GM21423 (cell line): ENCODE results near the gene COX19.
"Not testable (repeated sequence)": the region's sequence is repeated elsewhere in the genome, so short reads cannot be mapped to it uniquely, and the experiment has no call there.

Experiments used
- ATAC-seq: cut with Tn5 transposase; IDR thresholded peaks from one replicate; pipeline ENCODE4 v1.9.1; 2021; ENCODE audit warnings: mild to moderate bottlenecking, moderate library complexity; ENCODE audit not compliant: unreplicated experiment

COX19 gene

DNA sequence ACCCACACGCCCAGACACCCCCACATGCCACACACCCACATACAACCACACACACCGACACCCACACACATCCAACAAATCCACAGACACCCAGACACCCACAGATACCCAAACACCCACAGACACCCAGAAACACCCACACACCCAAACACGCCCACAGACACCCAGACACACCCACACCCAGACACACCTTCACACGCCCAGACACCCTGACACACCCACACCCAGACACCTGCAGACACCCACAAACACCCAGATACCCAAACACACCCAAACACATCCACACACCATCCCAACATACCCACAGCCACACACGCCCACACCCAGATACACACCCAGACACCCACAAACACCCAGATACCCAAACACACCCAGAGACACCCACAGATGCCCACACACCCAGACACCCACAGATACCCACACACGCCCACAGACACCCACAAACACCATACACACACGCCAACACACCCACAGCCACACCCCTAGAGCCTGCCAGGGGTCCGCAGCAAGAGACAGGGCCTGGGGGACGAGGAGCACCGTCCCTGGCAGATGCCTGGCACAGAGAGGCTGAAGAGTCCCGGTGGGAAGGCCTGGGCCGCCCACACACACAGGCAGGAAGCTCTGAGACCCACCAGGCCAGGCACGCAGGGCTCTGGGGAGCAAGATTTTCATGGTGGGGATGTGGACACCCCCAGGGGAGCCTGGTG lies 36.1 kb upstream of the COX19 start:
- no peak for ATAC-seq

DNA sequence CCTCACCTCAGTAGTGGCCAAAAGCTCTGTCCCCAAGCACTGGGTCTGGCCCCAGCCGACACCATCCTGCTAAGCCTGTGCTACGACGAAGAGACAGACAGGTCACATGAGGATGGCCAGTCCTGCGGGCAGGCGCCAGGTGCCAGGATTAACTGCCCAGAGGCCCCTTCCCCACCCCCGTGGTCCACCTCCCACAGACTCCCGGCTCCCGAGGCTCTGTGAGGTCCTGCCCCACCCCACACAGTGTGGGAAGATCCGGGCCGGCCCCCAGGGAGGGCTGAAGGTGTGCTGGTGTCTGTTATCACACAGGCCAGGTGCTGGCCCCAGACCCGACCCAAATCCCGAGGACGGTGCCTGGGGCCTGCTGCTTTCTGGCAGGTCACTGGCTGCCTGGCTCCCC lies 34.9 kb upstream of the COX19 start:
- no peak for ATAC-seq

DNA sequence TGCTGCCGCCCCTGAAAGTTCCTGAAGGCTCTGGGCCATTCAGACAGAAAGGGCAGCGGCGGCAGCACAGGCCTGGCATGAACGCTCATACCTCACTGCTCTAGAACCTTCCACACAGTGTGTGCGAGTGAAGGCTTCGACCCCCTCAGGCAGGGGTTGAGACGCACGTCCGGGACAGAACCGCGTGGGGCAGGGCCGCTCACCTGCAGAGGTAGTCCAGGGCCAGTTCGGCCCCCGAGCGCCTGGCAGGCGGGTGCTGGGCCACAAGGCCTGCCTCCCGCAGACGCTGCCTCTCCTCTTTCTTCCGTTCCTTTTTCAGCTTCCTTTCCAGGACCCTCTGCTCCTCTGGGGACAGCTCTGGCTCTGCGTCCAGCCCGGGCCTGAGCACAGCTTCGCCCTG lies 34.4 kb upstream of the COX19 start:
- no peak for ATAC-seq

DNA sequence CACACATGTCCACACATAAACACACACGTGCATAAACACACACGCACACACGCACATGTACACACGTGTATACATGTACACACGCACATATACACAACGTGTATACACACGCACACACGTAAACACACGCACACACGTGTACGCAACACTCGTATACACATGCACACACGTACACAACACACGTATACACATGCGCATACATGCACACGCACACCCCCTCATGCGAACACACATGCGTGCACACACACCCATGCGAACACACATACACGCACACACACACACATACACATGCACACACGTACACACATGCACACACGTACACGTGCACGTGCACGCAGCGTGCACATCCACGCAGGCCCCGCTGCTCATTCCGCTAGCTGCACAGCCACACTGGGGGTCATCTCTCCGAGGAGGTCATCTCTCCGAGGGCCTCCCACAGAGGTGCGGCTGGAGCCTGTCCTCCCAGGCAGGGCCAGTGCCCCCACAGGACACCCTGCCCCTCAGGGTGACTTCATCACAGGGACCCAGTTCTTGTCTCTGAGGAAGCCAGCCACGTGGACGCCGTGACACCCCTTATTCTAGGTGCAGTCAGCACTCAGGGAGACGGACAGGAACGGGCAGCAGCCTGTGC lies 33.5 kb upstream of the COX19 start:
- ATAC-seq = no peak

DNA sequence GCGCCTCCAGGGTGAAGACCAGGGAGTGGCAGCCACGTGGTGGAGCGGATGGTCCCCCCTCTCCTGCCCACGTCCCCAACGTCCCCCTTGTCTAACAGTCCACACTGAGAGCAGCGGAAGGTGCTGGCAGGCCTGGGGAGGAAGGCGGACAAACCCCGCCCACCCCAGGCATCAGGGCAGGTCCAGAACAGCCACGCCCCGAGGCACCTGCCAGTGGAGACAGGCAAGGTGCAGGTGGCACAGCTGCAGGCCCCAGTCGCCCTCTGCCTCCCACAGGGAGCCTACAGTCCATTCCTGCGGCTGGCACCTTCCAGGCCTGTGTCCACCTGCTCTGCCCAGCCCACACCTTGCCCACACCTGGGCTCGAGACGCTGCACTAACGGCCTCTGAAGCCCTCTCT lies 32.6 kb upstream of the COX19 start:
- no peak for ATAC-seq

DNA sequence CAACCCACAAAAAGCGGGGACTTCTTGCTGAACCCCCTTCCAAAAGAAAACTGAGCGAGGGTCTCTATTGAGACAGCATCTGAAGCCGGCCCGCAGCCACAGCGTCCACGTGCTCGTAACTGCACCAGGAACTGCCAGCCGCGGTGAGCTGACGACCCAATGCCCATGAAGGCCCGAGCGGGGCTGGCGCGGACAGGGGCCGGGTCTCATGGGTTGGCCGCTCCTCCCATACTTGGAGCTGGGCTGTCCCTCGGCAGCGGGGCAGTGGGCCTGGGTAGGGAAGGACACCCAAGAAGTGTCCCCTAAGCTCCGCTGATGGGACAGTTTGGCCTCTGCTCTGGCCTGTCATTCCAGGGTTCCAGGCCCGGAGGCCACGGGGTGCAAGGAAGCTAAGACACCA lies 30.0 kb upstream of the COX19 start:
- no peak for ATAC-seq

DNA sequence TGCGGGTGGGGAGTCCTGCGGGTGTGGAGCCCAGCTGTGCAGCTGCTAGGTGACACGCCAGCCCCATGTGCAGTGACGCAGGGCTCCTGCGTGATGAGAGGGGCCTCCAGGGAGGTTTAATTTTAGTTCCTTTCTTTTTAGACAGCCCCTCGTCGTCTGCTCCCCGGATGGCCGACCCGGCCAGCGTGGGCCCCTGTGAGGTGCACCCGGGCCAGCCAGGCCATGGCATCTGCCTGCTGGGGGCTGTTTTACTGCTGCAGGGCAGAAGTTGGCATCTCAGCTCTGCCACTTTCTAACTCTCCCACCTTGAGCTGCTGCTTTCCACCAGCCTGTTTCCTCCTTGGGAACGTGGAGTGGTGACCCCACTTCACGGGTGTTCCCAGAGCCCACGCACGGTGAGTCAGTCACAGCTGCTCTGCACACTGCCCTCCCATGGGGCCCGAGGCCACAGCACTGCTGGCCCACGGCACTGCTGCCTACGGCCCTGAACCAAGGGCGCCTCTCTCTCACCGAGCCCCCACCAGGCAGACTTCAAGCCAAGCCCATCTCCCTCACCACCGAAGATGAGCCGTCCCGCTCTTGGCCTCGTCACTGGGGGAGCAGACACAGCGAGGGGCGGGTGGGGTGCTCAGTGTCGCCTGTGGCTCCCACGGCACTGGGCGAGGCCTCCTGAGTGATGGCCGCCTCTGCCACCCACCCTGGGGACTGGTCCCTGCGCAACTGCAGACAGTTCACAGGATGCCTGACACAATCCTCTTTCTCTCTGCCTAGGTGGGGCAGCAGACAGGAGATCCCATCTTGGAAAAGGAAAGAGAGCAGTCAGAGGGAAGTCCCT lies 28.9 kb upstream of the COX19 start:
- ATAC-seq = no peak

DNA sequence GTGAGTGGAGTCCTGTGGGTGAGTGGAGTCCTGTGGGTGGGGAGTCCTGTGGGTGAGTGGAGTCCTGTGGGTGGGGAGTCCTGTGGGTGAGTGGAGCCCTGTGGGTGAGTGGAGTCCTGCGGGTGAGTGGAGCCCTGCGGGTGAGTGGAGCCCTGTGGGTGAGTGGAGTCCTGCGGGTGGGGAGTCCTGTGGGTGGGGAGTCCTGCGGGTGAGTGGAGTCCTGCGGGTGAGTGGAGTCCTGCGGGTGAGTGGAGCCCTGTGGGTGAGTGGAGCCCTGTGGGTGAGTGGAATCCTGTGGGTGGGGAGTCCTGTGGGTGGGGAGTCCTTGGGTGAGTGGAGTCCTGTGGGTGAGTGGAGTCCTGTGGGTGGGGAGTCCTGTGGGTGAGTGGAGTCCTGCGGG lies 27.1 kb upstream of the COX19 start:
- not testable (repeated sequence) for ATAC-seq

DNA sequence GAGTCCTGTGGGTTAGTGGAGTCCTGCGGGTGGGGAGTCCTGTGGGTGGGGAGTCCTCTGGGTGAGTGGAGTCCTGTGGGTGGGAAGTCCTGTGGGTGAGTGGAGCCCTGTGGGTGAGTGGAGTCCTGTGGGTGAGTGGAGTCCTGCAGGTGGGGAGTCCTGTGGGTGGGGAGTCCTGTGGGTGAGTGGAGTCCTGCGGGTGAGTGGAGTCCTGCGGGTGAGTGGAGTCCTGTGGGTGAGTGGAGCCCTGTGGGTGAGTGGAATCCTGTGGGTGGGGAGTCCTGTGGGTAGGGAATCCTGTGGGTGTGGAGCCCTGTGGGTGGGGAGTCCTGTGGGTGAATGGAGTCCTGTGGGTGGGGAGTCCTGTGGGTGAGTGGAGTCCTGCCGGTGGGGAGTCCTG lies 26.7 kb upstream of the COX19 start:
- ATAC-seq = not testable (repeated sequence)

DNA sequence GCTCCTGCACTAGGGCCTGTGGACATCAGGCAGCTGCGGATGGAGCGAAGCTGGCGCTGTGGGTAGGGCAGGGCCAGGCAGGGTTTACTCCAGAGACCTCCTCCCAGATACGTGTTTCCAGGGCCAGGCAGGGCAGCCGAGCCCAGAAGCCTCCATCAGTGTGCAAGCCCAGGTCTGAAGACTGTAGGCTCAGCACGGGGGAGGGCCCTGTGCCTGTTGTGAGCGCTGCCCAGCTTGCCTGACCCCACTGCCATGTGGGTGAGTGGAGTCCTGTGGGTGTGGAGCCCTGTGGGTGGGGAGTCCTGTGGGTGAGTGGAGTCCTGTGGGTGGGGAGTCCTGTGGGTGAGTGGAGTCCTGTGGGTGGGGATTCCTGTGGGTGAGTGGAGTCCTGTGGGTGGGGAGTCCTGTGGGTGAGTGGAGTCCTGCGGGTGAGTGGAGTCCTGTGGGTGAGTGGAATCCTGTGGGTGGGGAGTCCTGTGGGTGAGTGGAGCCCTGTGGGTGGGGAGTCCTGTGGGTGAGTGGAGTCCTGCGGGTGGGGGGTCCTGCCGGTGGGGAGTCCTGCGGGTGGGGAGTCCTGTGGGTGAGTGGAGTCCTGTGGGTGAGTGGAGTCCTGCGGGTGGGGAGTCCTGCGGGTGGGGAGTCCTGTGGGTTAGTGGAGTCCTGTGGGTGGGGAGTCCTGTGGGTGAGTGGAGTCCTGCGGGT lies 25.9 kb upstream of the COX19 start:
- not testable (repeated sequence) for ATAC-seq

DNA sequence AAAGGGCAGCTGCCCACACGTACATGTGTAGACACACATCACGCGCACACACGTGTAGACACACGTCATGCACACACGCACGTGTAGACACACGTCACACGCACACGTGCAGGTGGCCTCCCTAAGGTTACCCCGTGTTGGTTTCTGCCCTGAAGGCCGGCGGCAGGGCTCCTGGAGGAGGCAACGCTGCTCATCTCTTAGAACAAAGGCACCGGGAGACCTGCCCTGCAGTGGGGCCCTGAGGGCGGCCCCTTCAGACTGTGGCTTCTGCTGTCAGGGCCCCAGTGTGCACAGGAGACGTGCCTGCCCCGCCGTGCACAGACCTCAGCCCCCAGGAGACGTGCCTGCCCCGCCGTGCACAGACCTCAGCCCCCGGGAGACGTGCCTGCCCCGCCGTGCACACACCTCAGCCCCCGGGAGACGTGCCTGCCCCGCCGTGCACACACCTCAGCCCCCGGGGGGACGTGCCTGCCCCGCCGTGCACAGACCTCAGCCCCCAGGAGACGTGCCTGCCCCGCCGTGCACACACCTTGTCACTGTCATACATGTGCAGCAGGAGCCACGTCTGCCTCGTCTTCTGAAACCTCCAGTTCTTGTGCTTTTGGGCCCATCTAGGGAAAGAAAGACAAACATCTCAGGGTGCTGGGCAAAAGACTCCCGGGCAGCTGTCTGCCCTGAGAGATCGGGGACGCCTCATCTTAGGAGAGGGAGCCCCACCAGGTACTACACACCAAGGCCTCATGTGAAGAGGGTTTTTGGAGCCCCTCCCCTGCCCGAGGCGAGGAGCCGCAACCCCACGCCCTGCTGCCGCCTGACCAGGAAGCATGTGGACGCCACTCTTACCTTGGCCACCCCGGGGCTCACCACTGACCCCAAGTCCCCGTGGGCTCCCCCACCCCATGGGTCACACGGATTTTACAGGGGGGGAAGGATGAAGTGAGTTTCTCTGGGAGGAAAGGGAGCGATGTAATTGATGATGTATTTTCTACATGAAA lies 24.9 kb upstream of the COX19 start:
- peak; percentile 48 for ATAC-seq

DNA sequence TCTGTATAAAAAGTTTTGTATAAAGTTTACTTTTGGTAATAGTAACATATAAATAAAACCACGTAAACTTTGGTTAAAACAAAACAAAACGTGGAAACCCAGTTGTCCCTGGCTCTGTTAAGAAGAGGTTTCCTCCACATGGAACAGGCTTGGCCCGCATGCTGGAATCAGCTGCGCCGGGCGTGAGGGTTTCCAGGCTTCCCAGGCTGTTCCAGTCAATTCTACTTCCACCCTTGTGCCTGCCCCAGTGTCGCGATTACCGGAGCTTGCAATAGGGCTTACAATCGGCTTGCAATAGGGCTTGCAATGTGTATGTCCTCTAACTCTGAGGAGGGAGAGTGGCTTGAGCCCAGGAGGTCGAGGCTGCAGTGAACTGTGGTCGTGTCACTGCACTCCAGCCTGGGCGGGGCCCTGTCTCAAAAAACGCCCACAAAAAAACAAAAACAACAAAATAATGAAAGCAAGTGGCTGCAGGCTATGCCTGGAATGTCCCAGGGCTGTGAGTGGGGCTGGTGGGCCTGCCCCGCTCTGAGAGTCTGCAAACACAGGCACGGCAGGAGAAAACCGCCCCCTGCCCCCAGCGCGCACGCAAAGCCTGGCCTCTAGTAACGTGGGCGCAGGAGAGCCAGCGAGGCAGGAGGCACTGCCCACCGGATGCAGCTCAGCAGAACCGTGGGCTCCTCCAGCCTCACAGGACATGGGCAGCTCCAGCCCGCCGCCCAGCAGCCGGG lies 24.0 kb upstream of the COX19 start:
- ATAC-seq = peak; percentile 8

DNA sequence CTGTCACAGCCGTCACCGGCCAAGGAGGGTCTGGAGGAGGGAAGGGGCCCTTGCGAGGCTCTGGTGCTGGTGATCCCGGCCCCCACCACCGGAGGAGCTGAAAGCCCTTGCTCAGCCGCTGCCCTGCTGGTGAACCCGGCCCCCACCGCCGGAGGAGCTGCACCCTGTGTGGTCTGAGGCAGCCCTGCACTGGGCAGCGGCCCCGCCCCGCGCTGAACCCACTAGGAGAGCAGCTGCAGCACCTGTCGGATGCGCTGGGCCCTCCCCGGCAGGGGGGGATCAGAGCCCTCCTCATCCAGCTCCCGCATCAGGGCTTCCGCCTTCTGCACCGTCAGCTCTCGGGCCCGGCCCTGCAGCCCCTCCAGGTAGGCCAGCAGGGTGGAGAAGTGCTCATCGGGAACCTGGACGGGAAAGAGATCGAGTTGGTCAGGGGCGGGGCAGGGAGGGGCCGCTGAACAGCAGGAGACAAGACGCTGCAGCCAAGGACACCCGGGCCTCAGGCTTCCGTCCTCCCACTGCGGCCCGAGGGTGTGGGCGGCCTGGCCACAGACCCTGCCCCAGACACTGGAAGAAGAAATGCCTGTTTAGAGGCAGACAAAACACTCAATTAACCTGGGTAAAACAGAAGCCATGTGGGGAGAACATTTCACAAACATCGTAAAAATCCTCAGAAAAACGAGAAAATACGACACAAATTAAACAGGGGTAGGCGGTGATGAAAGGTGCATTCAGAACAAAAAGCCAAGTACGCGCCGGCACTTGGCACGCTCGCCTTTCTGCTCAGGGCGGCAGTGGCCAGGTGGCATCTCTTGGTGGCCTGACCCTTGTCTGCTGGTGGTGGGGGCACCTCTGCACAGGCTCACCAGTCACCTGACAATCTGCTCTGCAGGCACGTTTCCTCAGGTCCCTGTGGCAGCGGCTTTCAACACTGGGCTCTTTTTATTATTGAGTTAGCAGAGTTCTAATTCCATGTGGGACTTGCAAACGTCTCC lies 22.4 kb upstream of the COX19 start:
- ATAC-seq = no peak

DNA sequence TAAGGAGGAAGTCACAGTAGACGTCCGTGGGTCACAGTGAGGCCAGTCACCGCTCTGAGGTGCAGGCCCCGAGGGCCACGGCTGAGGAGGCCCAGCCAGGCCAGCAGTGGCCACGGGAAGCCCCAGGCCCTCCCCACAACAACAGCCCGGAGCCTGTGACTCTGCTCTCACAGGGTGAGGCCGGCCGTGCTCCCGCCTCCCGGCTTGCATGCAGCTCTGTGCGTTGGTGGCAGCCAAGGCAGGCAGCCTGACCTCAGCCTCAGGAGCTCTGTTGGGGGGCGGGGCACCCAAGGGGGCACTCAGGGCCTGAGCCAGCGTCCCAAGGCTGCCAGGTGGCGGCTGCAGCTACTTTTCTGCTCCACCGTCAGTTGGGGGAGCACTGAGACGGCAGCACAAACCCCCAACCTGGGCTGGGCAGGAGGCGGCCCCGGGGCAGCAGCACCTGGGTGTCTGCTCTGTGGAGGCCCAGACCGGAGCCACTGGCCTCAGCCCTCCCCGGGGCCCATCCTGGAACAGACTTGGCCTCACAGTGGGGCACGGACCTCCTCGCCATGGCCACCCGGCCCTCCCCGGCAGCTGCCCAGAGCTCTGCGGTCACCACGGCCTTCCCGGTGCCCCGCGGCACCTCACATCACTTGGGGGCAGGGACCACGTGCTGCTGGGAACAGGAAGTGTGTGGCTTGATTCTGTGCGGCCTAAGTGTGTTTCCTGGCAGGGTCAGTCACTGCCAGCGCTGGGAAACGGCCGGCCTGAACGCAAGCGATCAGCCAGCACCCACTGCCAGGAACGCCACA lies 20.9 kb upstream of the COX19 start:
- no peak for ATAC-seq

DNA sequence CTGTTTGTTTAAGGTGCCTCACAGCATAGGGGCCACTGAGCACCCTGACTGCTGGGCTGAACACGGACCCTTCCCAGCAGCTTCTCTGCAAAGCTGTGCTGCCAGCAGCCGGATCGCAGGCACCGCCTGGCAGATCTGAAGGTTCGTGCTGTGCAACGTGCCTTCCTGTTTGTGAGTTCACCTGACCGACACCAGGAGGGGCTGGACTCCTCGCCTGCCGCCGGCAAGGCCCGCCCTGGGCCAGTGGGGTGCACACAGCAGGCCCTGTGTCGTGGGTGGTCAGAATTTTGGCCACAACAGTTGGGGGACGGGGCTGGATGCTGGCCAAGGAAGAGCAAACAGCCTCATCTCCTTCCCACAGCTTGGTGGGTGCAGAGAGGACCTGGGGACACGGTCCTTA lies 20.2 kb upstream of the COX19 start:
- ATAC-seq = no peak

DNA sequence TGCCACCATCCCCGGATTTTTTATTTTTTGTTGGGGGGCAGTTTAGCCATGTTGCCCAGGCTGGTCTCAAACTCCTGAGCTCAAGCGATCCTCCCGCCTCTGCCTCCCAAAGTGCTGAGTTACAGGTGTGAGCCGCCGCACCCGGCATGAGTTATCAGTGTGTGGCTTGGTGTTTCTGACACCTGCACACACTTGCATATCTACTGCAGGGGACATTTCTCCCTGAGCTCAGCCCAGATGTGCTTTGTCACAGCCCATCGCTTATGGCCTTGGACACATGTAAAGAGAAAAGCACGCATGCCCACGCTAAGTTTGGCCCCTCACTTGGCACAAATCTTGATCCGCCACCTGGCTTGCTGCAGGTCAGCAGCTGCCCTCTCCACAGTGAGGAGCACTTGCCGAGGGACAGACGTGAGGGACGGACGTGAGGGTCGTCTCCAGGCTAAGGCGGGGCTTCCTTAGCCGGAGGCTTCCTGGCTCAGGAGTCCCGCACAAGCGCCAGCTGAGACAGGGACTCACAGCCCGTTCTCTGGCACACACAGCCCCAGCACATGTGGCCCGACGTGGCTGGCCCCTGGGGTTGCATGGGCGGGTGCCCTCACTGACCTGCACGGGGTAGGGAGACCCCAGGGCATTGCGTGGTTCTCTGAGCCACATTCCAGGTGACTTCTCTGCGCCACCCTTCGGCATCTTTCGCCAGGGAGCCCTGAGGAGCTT lies 19.4 kb upstream of the COX19 start:
- ATAC-seq = no peak
